Measurements from ENCODE around the gene ADAMTS14.
"Not testable (repeated sequence)": the region's sequence is repeated elsewhere in the genome, so short reads cannot be mapped to it uniquely, and the experiment has no call there.

The ADAMTS14 gene

GRCh38 chr10:70672165-70673042 is at the start of gene ADAMTS14:
Gene ADAMTS14, plus strand, starts transcription at chr10:70672506. Its CDS starts 297 bp downstream, at chr10:70672803.
- no peak for TF ChIP-seq CTCF (IDR thresholded peaks at IDR 0.05; ENCODE audit: borderline replicate concordance, insufficient read depth, low read depth, low read length)
- no peak within 1 kb of the TSS for H3K4me3 ChIP-seq (ENCODE audit: low read depth, low read length)

- TF ChIP-seq CTCF (IDR thresholded peaks at IDR 0.05; ENCODE audit: borderline replicate concordance, insufficient read depth, low read depth, low read length): no peak
- H3K4me3 ChIP-seq (ENCODE audit: low read depth, low read length): no peak overlapping the region
Measured at GRCh38 chr10:70622541-70622940, 49.8 kb upstream of the ADAMTS14 start.

GRCh38 chr10:70622981-70623844 is 49.1 kb upstream of the ADAMTS14 start:
- no peak overlapping the region for H3K4me3 ChIP-seq (ENCODE audit: low read depth, low read length)
- TF ChIP-seq CTCF (IDR thresholded peaks at IDR 0.05; ENCODE audit: borderline replicate concordance, insufficient read depth, low read depth, low read length): no peak

- no peak for TF ChIP-seq CTCF (IDR thresholded peaks at IDR 0.05; ENCODE audit: borderline replicate concordance, insufficient read depth, low read depth, low read length)
- H3K4me3 ChIP-seq (ENCODE audit: low read depth, low read length): no peak overlapping the region
Measured at GRCh38 chr10:70626056-70626455, 46.2 kb upstream of the ADAMTS14 start.

- TF ChIP-seq CTCF (IDR thresholded peaks at IDR 0.05; ENCODE audit: borderline replicate concordance, insufficient read depth, low read depth, low read length): no peak
- no peak overlapping the region for H3K4me3 ChIP-seq (ENCODE audit: low read depth, low read length)
Measured at GRCh38 chr10:70629338-70629737, 43.0 kb upstream of the ADAMTS14 start.

- H3K4me3 ChIP-seq (ENCODE audit: low read depth, low read length): not testable (repeated sequence)
Measured at GRCh38 chr10:70631735-70632134, 40.6 kb upstream of the ADAMTS14 start.

GRCh38 chr10:70634011-70634410 is 38.3 kb upstream of the ADAMTS14 start:
- no peak for TF ChIP-seq CTCF (IDR thresholded peaks at IDR 0.05; ENCODE audit: borderline replicate concordance, insufficient read depth, low read depth, low read length)
- no peak overlapping the region for H3K4me3 ChIP-seq (ENCODE audit: low read depth, low read length)

- not testable (repeated sequence) for H3K4me3 ChIP-seq (ENCODE audit: low read depth, low read length)
Measured at GRCh38 chr10:70634515-70634914, 37.8 kb upstream of the ADAMTS14 start.

GRCh38 chr10:70639640-70640383 is 32.5 kb upstream of the ADAMTS14 start:
- not testable (repeated sequence) for H3K4me3 ChIP-seq (ENCODE audit: low read depth, low read length)

GRCh38 chr10:70643272-70643671 is 29.0 kb upstream of the ADAMTS14 start:
- not testable (repeated sequence) for H3K4me3 ChIP-seq (ENCODE audit: low read depth, low read length)

GRCh38 chr10:70644959-70645358 is 27.3 kb upstream of the ADAMTS14 start:
- H3K4me3 ChIP-seq (ENCODE audit: low read depth, low read length): not testable (repeated sequence)

Data from GM12875 (cell line).